A549 (cell line): ENCODE data around the gene DAB1. TPM values are rescaled to one million over a fixed set of nuclear protein-coding genes. Genes with fewer than 3 reads are reported as not detected.

Experiments
- ATAC-seq, 2 experiments: fragments of 200-7000 bp in 1 of 2; fragments of >200 bp in 1 of 2; cut with Nextera tagmentation in 1 of 2; cut with Tn5 transposase in 1 of 2; 3 replicates each; pipeline versions ENCODE4 v1.8.0 to v1.9.1; 2018 to 2020; ENCODE audit warnings: mild to moderate bottlenecking in 1 of 2, moderate library complexity in 1 of 2
- CTCF ChIA-PET: fragments of 300-600 bp; sonication (Branson Sonifier 250); formaldehyde crosslinking; extraction: SDS; loops from one replicate; lab custom pipeline; 2021; ENCODE audit warnings: antibody characterized with exemption, inconsistent platforms; lab: Yijun Ruan, JAX
- POLR2A ChIA-PET: fragments of 350-600 bp; formaldehyde crosslinking; extraction: SDS; loops from one replicate; lab custom pipeline; 2021; ENCODE audit warnings: antibody characterized with exemption, inconsistent platforms; lab: Yijun Ruan, JAX
- DNase-seq, 2 experiments: peaks; one replicate each; pipeline versions ENCODE4 v3.0.0 to v3.0.0-alpha.2; 2011 to 2016; ENCODE audit warnings: low read depth in 1 of 2, low spot score in 1 of 2
- FAIRE-seq: peaks from 2 replicates; lab custom pipeline; 2011; peaks lifted over from hg19 to GRCh38; lab: Jason Lieb, UNC
- H3K27ac ChIP-seq, 2 experiments: fragments of >200 bp; sonication (Bioruptor Twin); formaldehyde crosslinking; 3 replicates each; pipeline ENCODE4 v1.5.1; 2016 to 2017
- H3K4me1 ChIP-seq: fragments of >200 bp; sonication (Bioruptor Twin); formaldehyde crosslinking; 3 replicates; pipeline ENCODE4 v1.6.1; 2016
- H3K4me2 ChIP-seq: fragments of >200 bp; sonication (Bioruptor Twin); formaldehyde crosslinking; 3 replicates; pipeline ENCODE4 v1.6.1; 2016
- H3K4me3 ChIP-seq: fragments of >200 bp; sonication (Bioruptor Twin); formaldehyde crosslinking; 3 replicates; pipeline ENCODE4 v1.5.1; 2016
- H3K9me3 ChIP-seq: fragments of >200 bp; sonication (Bioruptor Twin); formaldehyde crosslinking; 3 replicates; pipeline ENCODE4 v1.6.1; 2016
- CHD4 ChIP-seq: fragments of 200-600 bp; sonication (generic); IDR thresholded peaks from 2 replicates; pipeline ENCODE4 v1.6.1; 2016; ENCODE audit warnings: antibody characterized with exemption, mild to moderate bottlenecking, borderline replicate concordance
- FOSB ChIP-seq: fragments of 250-450 bp; sonication (Bioruptor Pico); IDR thresholded peaks from 2 replicates; pipeline ENCODE4 v1.5.0; 2020; ENCODE audit warnings: mild to moderate bottlenecking, moderate library complexity
- FOSL2 ChIP-seq, 2 experiments: fragments of 450-650 bp in 1 of 2; fragments of >200 bp in 1 of 2; sonication (Bioruptor Twin) in 1 of 2; formaldehyde crosslinking; IDR thresholded peaks; 2 replicates each; pipeline versions ENCODE4 v1.5.0 to v1.6.1; 2016 to 2020; ENCODE audit warnings: mild to moderate bottlenecking in 1 of 2, moderate library complexity in 1 of 2
- HDAC2 ChIP-seq: fragments of 200-600 bp; sonication (generic); IDR thresholded peaks from 2 replicates; pipeline ENCODE4 v1.6.1; 2016
- HEYL ChIP-seq: fragments of 250-450 bp; sonication (Bioruptor Pico); IDR thresholded peaks from 2 replicates; pipeline ENCODE4 v1.8.0; 2021; ENCODE audit warnings: mild to moderate bottlenecking, moderate library complexity
- HOXA7 ChIP-seq: fragments of 250-450 bp; sonication (Bioruptor Pico); IDR thresholded peaks from 2 replicates; pipeline ENCODE4 v1.5.0; 2020; ENCODE audit warnings: mild to moderate bottlenecking, moderate library complexity
- HOXB13 ChIP-seq: fragments of 250-450 bp; sonication (Bioruptor Pico); IDR thresholded peaks from 2 replicates; pipeline ENCODE4 v1.5.0; 2020; ENCODE audit warnings: low read depth, mild to moderate bottlenecking, moderate library complexity
- KDM1A ChIP-seq: fragments of 200-600 bp; sonication (generic); IDR thresholded peaks from 2 replicates; pipeline ENCODE4 v1.6.1; 2016; ENCODE audit warnings: low read depth, mild to moderate bottlenecking
- KDM5A ChIP-seq: fragments of 200-600 bp; sonication (generic); IDR thresholded peaks from 2 replicates; pipeline ENCODE4 v1.6.1; 2016; ENCODE audit warnings: antibody characterized with exemption, mild to moderate bottlenecking
- MAFK ChIP-seq: fragments of 450-650 bp; IDR thresholded peaks from 2 replicates; pipeline ENCODE4 v1.6.1; 2014; ENCODE audit not compliant: partially characterized antibody
- MAZ ChIP-seq: fragments of 150-350 bp; IDR thresholded peaks from 2 replicates; pipeline ENCODE4 v1.6.1; 2014; ENCODE audit warnings: antibody characterized with exemption, low read depth, low read length, borderline replicate concordance
- PHF8 ChIP-seq: fragments of 200-600 bp; sonication (generic); IDR thresholded peaks from 2 replicates; pipeline ENCODE4 v1.6.1; 2016; ENCODE audit warnings: low read depth, mild to moderate bottlenecking, antibody characterized with exemption, moderate library complexity, borderline replicate concordance
- RAD21 ChIP-seq, 2 experiments: fragments of >200 bp in 1 of 2; sonication (Bioruptor Twin) in 1 of 2; formaldehyde crosslinking in 1 of 2; IDR thresholded peaks in 1 of 2; conservative IDR thresholded peaks in 1 of 2; 2 replicates in 1 of 2; 3 replicates in 1 of 2; pipeline ENCODE4 v1.6.1; 2012 to 2018; ENCODE audit warnings: inconsistent platforms in 1 of 2
- RCOR1 ChIP-seq: fragments of 150-350 bp; IDR thresholded peaks from 2 replicates; pipeline ENCODE4 v1.6.1; 2014; ENCODE audit warnings: antibody characterized with exemption, low read length, low read depth
- ZFP36 ChIP-seq: fragments of 450-650 bp; IDR thresholded peaks from 2 replicates; pipeline ENCODE4 v1.6.1; 2014; ENCODE audit warnings: borderline replicate concordance; ENCODE audit not compliant: partially characterized antibody
- ZSCAN20 ChIP-seq: fragments of 250-450 bp; sonication (Bioruptor Pico); IDR thresholded peaks from 2 replicates; pipeline ENCODE4 v1.8.0; 2022; ENCODE audit warnings: mild to moderate bottlenecking, moderate library complexity
- WGBS: methylation state at CpG from one replicate; pipeline ENCODE4 v1.1.6; 2017; ENCODE audit errors: missing lambda C conversion rate; 5-methylcytosine and 5-hydroxymethylcytosine counted together
- polyA plus RNA-seq, 4 experiments: library from polyadenylated mRNA; depleted of rRNA in 3 of 4; stranded (reverse); fragments of >200 nt; fragmentation: RNase III in 1 of 4; extraction: RNeasy Plus Mini Kit Qiagen cat#74134 plus additional on column Dnase treatment in 1 of 4; gene quantifications; 2 replicates in 3 of 4; 3 replicates in 1 of 4; pipeline ENCODE4 v1.2.3, GENCODE V29; 2011 to 2017
- TF ChIP-seq, protein P1 (sequence below): fragments of >200 bp; sonication (Bioruptor Twin); formaldehyde crosslinking; IDR thresholded peaks from 2 replicates; pipeline ENCODE4 v1.6.1; 2016
- TF ChIP-seq, protein P2 (sequence below): IDR thresholded peaks from 2 replicates; pipeline ENCODE4 v1.6.1; 2012; ENCODE audit warnings: low read depth, borderline replicate concordance
- TF ChIP-seq, protein P3 (sequence below): fragments of 250-450 bp; sonication (Bioruptor Pico); IDR thresholded peaks from 2 replicates; pipeline ENCODE4 v1.5.0; 2020; ENCODE audit warnings: low read depth, mild to moderate bottlenecking, moderate library complexity
- TF ChIP-seq, protein P4 (sequence below): IDR thresholded peaks from 2 replicates; pipeline ENCODE4 v1.6.1; 2012
- TF ChIP-seq, protein P5 (sequence below): fragments of 200-600 bp; sonication (generic); IDR thresholded peaks from 2 replicates; pipeline ENCODE4 v1.6.1; 2016; ENCODE audit warnings: antibody characterized with exemption, mild to moderate bottlenecking, moderate library complexity

The DAB1 gene
- polyA plus RNA-seq, 2 of the 4 experiments (the other 2 are of a cell fraction): not detected

DNA sequence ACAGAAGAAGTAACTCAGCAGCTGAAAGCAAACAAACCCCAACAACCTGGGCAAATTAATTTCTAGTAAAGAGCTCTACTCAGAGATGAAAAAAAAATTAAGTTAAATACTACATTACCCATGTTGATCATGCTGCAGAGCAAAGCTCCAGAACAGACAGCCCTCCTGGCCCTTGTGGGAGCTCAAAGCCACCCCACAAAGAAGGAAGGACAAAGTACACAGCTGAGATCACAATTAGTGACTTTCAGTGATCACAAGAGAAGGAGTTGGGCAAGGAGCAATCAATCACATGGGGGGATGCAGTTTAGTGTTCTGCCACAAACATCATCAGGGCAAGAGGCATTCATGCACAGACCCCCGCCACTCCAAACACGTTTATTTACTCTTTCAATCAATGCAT lies 114.2 kb downstream of the DAB1 start (continued):
- TF ChIP-seq RCOR1: no peak

DNA sequence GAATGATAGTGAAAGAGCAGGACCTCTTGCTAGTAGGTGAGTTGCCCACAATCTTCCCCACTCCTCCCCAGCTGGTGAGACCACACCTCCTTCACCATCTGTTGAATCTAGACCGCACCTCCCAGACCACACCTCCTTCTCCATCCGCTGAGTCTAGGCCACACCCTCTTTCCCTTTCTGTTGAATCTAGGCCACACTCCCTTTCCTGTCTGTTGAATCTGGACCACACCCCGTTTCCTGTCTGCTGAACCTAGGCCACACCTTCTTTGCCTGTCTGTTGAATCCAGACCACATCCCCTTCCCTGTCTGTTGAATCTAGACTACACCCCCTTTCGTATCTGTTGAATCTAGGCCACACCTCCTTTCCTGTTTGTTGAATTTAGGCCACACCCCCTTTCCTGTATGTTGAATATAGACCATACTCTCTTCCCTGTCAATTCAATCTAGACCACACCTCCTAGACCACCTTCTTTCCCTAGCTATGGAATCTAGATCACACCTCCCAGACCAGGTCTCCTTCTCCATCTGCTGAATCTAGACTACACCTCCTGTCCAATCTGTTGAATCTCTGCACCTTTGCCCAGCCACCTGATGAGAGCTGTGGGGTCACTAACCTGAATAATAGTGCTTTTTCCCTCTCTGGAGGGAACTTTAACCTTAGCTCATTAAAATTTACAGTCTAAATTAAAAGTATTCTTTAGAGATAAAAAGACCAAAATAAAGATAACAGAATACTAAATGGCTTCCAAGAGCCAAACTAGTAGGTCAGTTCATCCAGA lies 116.3 kb downstream of the DAB1 start:
- 53% methylated on average over 4 of the region's 4 CpGs for WGBS
- ChIA-PET CTCF (no interaction called here), POLR2A (no interaction called here)
- H3K4me1 ChIP-seq: no peaks in the 10 kb centered on the region
- DNase-seq (peak in 1 of 2 experiments; percentile 1), FAIRE-seq (no peak), ATAC-seq (no peak; a peak in 1 of 6 replicates)
- H3K9me3 ChIP-seq: no peaks in the 10 kb centered on the region
- no peak overlapping the region for H3K27ac ChIP-seq
- TF ChIP-seq MAFK (no peak), KDM1A (no peak), PHF8 (no peak), FOSL2 (IDR thresholded peaks at IDR 0.05) (no peak), FOSL2 (CRISPR knock-in tag; IDR thresholded peaks at IDR 0.05) (no peak), HDAC2 (no peak), ZFP36 (no peak), CHD4 (no peak), MAZ (no peak), ZSCAN20 (CRISPR knock-in tag) (no peak), HOXB13 (no peak), KDM5A (no peak), HEYL (CRISPR knock-in tag) (no peak), HOXA7 (no peak), FOSB (no peak), RAD21 (conservative IDR thresholded peaks at IDR 0.05 in 1 of 2, IDR thresholded peaks at IDR 0.05 in 1 of 2) (no peak)
- TF ChIP-seq, protein P1, sequence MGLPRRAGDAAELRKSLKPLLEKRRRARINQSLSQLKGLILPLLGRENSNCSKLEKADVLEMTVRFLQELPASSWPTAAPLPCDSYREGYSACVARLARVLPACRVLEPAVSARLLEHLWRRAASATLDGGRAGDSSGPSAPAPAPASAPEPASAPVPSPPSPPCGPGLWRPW: no peak
- TF ChIP-seq, protein P2, sequence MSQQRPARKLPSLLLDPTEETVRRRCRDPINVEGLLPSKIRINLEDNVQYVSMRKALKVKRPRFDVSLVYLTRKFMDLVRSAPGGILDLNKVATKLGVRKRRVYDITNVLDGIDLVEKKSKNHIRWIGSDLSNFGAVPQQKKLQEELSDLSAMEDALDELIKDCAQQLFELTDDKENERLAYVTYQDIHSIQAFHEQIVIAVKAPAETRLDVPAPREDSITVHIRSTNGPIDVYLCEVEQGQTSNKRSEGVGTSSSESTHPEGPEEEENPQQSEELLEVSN: no peak
- TF ChIP-seq, protein P3, sequence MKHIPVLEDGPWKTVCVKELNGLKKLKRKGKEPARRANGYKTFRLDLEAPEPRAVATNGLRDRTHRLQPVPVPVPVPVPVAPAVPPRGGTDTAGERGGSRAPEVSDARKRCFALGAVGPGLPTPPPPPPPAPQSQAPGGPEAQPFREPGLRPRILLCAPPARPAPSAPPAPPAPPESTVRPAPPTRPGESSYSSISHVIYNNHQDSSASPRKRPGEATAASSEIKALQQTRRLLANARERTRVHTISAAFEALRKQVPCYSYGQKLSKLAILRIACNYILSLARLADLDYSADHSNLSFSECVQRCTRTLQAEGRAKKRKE (CRISPR knock-in tag): no peak
- TF ChIP-seq, protein P4, sequence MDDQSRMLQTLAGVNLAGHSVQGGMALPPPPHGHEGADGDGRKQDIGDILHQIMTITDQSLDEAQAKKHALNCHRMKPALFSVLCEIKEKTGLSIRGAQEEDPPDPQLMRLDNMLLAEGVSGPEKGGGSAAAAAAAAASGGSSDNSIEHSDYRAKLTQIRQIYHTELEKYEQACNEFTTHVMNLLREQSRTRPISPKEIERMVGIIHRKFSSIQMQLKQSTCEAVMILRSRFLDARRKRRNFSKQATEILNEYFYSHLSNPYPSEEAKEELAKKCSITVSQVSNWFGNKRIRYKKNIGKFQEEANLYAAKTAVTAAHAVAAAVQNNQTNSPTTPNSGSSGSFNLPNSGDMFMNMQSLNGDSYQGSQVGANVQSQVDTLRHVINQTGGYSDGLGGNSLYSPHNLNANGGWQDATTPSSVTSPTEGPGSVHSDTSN: no peak
- TF ChIP-seq, protein P5, sequence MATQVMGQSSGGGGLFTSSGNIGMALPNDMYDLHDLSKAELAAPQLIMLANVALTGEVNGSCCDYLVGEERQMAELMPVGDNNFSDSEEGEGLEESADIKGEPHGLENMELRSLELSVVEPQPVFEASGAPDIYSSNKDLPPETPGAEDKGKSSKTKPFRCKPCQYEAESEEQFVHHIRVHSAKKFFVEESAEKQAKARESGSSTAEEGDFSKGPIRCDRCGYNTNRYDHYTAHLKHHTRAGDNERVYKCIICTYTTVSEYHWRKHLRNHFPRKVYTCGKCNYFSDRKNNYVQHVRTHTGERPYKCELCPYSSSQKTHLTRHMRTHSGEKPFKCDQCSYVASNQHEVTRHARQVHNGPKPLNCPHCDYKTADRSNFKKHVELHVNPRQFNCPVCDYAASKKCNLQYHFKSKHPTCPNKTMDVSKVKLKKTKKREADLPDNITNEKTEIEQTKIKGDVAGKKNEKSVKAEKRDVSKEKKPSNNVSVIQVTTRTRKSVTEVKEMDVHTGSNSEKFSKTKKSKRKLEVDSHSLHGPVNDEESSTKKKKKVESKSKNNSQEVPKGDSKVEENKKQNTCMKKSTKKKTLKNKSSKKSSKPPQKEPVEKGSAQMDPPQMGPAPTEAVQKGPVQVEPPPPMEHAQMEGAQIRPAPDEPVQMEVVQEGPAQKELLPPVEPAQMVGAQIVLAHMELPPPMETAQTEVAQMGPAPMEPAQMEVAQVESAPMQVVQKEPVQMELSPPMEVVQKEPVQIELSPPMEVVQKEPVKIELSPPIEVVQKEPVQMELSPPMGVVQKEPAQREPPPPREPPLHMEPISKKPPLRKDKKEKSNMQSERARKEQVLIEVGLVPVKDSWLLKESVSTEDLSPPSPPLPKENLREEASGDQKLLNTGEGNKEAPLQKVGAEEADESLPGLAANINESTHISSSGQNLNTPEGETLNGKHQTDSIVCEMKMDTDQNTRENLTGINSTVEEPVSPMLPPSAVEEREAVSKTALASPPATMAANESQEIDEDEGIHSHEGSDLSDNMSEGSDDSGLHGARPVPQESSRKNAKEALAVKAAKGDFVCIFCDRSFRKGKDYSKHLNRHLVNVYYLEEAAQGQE: no peak
- no peak overlapping the region for H3K4me3 ChIP-seq
- no peak overlapping the region for H3K4me2 ChIP-seq
